ENCODE measurements around the gene PKNOX2.

DNA sequence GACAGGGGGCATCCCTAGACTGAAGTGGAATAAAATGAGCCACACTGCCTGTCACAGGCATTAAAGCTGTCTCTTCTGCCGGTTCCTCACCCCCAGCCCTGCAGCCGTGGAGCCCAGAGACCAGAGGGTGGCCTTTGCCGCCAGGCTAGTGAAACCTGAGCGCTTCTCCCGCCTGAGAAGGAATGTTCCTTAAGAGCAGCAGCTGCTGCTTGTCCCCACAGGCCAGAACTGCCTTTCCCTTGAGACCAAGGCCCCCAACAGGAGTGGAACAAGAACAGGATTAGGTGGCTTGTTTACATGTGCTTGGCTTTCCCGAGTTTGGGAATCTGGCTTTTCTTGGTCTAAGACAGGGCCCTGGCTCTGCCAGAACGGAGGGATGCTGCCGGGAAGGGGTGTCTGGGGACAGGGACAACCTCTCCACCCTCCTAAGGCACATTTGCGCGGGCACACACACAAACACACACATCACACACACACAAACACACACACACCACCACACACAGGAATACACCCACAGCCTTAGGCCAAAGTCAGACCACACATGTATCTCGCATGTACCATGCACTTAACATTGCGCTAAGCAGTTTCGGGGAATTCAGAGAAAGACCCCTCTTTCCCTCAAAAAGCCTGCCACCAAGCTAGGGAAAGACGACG is 239.7 kb downstream of the PKNOX2 start:
- TF ChIP-seq SIN3A (IDR thresholded peaks at IDR 0.05; ENCODE audit: borderline replicate concordance, insufficient read depth, low read length) (no peak), POLR2AphosphoS5 (IDR thresholded peaks at IDR 0.05; ENCODE audit: low read depth, low read length) (no peak), FOXP2 (optimal IDR thresholded peaks at IDR 0.05; ENCODE audit: borderline replicate concordance, extremely low read depth, extremely low read length, insufficient read depth) (no peak)
- TF ChIP-seq, protein P1, sequence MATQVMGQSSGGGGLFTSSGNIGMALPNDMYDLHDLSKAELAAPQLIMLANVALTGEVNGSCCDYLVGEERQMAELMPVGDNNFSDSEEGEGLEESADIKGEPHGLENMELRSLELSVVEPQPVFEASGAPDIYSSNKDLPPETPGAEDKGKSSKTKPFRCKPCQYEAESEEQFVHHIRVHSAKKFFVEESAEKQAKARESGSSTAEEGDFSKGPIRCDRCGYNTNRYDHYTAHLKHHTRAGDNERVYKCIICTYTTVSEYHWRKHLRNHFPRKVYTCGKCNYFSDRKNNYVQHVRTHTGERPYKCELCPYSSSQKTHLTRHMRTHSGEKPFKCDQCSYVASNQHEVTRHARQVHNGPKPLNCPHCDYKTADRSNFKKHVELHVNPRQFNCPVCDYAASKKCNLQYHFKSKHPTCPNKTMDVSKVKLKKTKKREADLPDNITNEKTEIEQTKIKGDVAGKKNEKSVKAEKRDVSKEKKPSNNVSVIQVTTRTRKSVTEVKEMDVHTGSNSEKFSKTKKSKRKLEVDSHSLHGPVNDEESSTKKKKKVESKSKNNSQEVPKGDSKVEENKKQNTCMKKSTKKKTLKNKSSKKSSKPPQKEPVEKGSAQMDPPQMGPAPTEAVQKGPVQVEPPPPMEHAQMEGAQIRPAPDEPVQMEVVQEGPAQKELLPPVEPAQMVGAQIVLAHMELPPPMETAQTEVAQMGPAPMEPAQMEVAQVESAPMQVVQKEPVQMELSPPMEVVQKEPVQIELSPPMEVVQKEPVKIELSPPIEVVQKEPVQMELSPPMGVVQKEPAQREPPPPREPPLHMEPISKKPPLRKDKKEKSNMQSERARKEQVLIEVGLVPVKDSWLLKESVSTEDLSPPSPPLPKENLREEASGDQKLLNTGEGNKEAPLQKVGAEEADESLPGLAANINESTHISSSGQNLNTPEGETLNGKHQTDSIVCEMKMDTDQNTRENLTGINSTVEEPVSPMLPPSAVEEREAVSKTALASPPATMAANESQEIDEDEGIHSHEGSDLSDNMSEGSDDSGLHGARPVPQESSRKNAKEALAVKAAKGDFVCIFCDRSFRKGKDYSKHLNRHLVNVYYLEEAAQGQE (IDR thresholded peaks at IDR 0.05; ENCODE audit: insufficient read depth in 1 of 2, low read depth in 2 of 2, low read length in 2 of 2), result no peak
